HL-60 (cell line): ENCODE results near the gene COX11.

Experiments used
- DNase-seq, 2 experiments: peaks; one replicate each; pipeline ENCODE4 v3.0.0-alpha.2; 2010 to 2020; ENCODE audit warnings: low read depth in 1 of 2, low spot score in 1 of 2
- H3K27ac ChIP-seq: fragments of 250-450 bp; sonication (Bioruptor Pico); replicated peaks from 2 replicates; pipeline ENCODE4 v1.5.1; 2020; ENCODE audit warnings: mild to moderate bottlenecking, moderate library complexity
- H3K27me3 ChIP-seq: fragments of 250-450 bp; sonication (Bioruptor Pico); 2 replicates; pipeline ENCODE4 v1.5.1; 2021; ENCODE audit warnings: mild to moderate bottlenecking, moderate library complexity; ENCODE audit not compliant: insufficient read depth, poor library complexity, severe bottlenecking
- H3K4me3 ChIP-seq: replicated peaks from 2 replicates; pipeline ENCODE4 v1.5.1; 2011; ENCODE audit warnings: mild to moderate bottlenecking, control low read depth, low read length; ENCODE audit not compliant: insufficient read depth
- CTCF ChIP-seq: IDR thresholded peaks from one replicate; pipeline ENCODE4 v1.5.1; 2011; ENCODE audit warnings: low read length, control low read depth, inconsistent platforms; ENCODE audit not compliant: insufficient read depth
- GABPA ChIP-seq: IDR thresholded peaks from 2 replicates; pipeline ENCODE4 v1.6.1; 2012; ENCODE audit warnings: low read depth
- POLR2AphosphoS5 ChIP-seq: IDR thresholded peaks from 2 replicates; pipeline ENCODE4 v1.6.1; 2012; ENCODE audit warnings: low read depth
- REST ChIP-seq: IDR thresholded peaks from 2 replicates; pipeline ENCODE4 v1.6.1; 2012; ENCODE audit warnings: low read depth; ENCODE audit not compliant: insufficient replicate concordance
- SPI1 ChIP-seq: IDR thresholded peaks from 2 replicates; pipeline ENCODE4 v1.6.1; 2012; ENCODE audit warnings: low read depth, mild to moderate bottlenecking, borderline replicate concordance

Gene COX11

GRCh38 chr17:54972406-54973138 is 4.1 kb upstream of the COX11 start:
- H3K4me3 ChIP-seq: no peak overlapping the region
- no peak for DNase-seq
- H3K27ac ChIP-seq: no peak overlapping the region
- TF ChIP-seq CTCF (no peak), SPI1 (peak; percentile 54; the same call in 1 of the 2 replicates)
- H3K27me3 ChIP-seq: no peaks in the 10 kb centered on the region

GRCh38 chr17:54971901-54972300 is 3.4 kb upstream of the COX11 start:
- DNase-seq: no peak
- no peak overlapping the region for H3K4me3 ChIP-seq
- H3K27me3 ChIP-seq: no peaks in the 10 kb centered on the region
- no peak for TF ChIP-seq CTCF
- no peak for TF ChIP-seq REST
- no peak for TF ChIP-seq POLR2AphosphoS5
- TF ChIP-seq GABPA: no peak
- TF ChIP-seq SPI1: no peak
- H3K27ac ChIP-seq: no peak overlapping the region

- Histone ChIP-seq H3K27ac (no peak overlapping the region), H3K27me3 (no peaks in the 10 kb centered on the region), H3K4me3 (no peak overlapping the region)
- DNase-seq: no peak
- no peak for TF ChIP-seq REST
- no peak for TF ChIP-seq SPI1
- no peak for TF ChIP-seq POLR2AphosphoS5
- TF ChIP-seq GABPA: no peak
- TF ChIP-seq CTCF: no peak
Measured at GRCh38 chr17:54971147-54971546, 2.7 kb upstream of the COX11 start.
